Right lobe of liver (tissue), 6 donors: ENCODE results near the gene ITSN1. TPM values are rescaled to one million over a fixed set of nuclear protein-coding genes. Genes with fewer than 3 reads are reported as not detected.
A peak's percentile ranks its signal among the peaks of the same experiment; 100 is the strongest.

Source experiments
- ATAC-seq, 4 donors: fragments of 200-7000 bp; cut with Tn5 transposase; one replicate each; pipeline ENCODE4 v1.9.1; 2020; ENCODE audit warnings: mild to moderate bottlenecking in 4 of 4, moderate library complexity in 4 of 4
- DNase-seq, 3 donors: peaks; one replicate each; pipeline ENCODE4 v3.0.0-alpha.2; 2020
- H3K27ac ChIP-seq, 3 donors: fragments of 200-600 bp; one replicate each; pipeline ENCODE4 v1.8.0; 2022
- H3K27me3 ChIP-seq, 2 donors: fragments of 200-600 bp; one replicate each; pipeline ENCODE4 v1.8.0; 2022
- H3K36me3 ChIP-seq, 4 donors: fragments of 200-600 bp; sonication (generic) in 1 of 4; one replicate each; pipeline versions ENCODE4 v1.5.1 to v1.8.0; 2017 to 2022; ENCODE audit warnings: control low read depth in 1 of 4
- H3K4me1 ChIP-seq, 4 donors: fragments of 200-600 bp; sonication (generic) in 1 of 4; one replicate each; pipeline versions ENCODE4 v1.5.1 to v1.8.0; 2017 to 2022; ENCODE audit warnings: control low read depth in 1 of 4
- H3K4me3 ChIP-seq, 3 donors: fragments of 200-600 bp; one replicate each; pipeline ENCODE4 v1.8.0; 2022
- H3K9me3 ChIP-seq, 4 donors: fragments of 200-600 bp; sonication (generic) in 1 of 4; one replicate each; pipeline versions ENCODE4 v1.5.1 to v1.8.0; 2017 to 2022; ENCODE audit warnings: control low read depth in 1 of 4
- POLR2A ChIP-seq: fragments of 450-650 bp; IDR thresholded peaks from one replicate; pipeline ENCODE4 v1.6.1; 2017; ENCODE audit warnings: antibody characterized with exemption, mild to moderate bottlenecking
- WGBS: methylation state at CpG from one replicate; pipeline ENCODE4 v1.1.6; 2018; ENCODE audit warnings: low coverage, low lambda C conversion rate; ENCODE audit not compliant: insufficient coverage; ENCODE audit errors: missing lambda C conversion rate; 5-methylcytosine and 5-hydroxymethylcytosine counted together
- intact Hi-C, 2 donors: fragments of 100-400 bp; cut with DNase I; formaldehyde crosslinking; loops; one replicate each; pipeline versions ENCODE4 v1.11.2 to v1.14.1; 2022
- total RNA-seq, 6 experiments: library from RNA; depleted of rRNA in 2 of 6; stranded (reverse); fragments of >200 nt in 2 of 6; fragmentation: NEBNext Ultra II Directional in 3 of 6; extraction: Animal tissue kit (Norgen Biotek cat#: 25700) in 3 of 6; gene quantifications; one replicate each; pipeline versions ENCODE4 v1.1.0 to v1.2.4, GENCODE V29; 2016 to 2023
- TF ChIP-seq, protein P1 (sequence below), 4 donors: fragments of 200-600 bp in 3 of 4; fragments of 450-650 bp in 1 of 4; IDR thresholded peaks; one replicate each; pipeline versions ENCODE4 v1.5.1 to v1.8.0; 2016 to 2022; ENCODE audit warnings: antibody characterized with exemption in 4 of 4, mild to moderate bottlenecking in 2 of 4
- donor health status: DM: no; HTN: yes; CAD: no.
- donor health status: DM: no; HTN: no; CAD: no.
- donor health status: DM: no; HTN: no; CAD: no.
- donor health status: DM: no; HTN: yes; CAD: no.
- donor health status: DM: no; HTN: yes; CAD: no.

The ITSN1 gene
- total RNA-seq, 6 experiments from 2014 or later = 27.8 to 63.1 (median 33.8) TPM

DNA sequence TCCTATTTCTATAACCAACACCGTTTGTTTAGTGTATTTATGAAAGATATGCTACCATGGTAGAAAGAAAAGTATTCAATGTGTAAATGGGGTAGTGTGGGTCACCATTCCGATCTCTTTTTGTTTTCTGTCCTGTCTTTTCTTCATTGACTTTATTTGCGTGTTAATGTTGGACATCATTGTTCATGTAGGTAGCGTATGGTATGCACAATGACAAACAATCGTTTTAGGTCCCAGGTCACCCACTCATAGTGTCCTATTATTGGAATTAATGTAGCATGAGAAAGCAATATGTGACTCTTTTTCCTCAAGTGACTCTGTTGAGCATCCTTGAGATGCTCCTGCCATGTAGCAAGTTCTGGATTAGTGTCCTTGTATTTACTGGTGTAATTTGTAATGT lies 247.9 kb downstream of the ITSN1 start:
- no peak overlapping the region for H3K4me3 ChIP-seq
- intact Hi-C loops = loop anchor here in 1 of 2 donors (10.0 kb wide), 2 partner anchors 45 to 235 kb away; no protein-coding TSS in a partner anchor
- no peaks in the 10 kb centered on the region for H3K27me3 ChIP-seq
- TF ChIP-seq POLR2A = no peak
- TF ChIP-seq, protein P1, sequence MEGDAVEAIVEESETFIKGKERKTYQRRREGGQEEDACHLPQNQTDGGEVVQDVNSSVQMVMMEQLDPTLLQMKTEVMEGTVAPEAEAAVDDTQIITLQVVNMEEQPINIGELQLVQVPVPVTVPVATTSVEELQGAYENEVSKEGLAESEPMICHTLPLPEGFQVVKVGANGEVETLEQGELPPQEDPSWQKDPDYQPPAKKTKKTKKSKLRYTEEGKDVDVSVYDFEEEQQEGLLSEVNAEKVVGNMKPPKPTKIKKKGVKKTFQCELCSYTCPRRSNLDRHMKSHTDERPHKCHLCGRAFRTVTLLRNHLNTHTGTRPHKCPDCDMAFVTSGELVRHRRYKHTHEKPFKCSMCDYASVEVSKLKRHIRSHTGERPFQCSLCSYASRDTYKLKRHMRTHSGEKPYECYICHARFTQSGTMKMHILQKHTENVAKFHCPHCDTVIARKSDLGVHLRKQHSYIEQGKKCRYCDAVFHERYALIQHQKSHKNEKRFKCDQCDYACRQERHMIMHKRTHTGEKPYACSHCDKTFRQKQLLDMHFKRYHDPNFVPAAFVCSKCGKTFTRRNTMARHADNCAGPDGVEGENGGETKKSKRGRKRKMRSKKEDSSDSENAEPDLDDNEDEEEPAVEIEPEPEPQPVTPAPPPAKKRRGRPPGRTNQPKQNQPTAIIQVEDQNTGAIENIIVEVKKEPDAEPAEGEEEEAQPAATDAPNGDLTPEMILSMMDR (IDR thresholded peaks at IDR 0.05) = no peak
- peaks cover 0 to 8% (median 2%) of the 10 kb centered on the region in 4 donors for H3K4me1 ChIP-seq
- no peak for DNase-seq
- ATAC-seq = no peak
- no peaks in the 10 kb centered on the region for H3K36me3 ChIP-seq
- no peaks in the 10 kb centered on the region for H3K9me3 ChIP-seq
- 80% methylated on average over 5 of the region's 5 CpGs for WGBS
- no peak overlapping the region for H3K27ac ChIP-seq

DNA sequence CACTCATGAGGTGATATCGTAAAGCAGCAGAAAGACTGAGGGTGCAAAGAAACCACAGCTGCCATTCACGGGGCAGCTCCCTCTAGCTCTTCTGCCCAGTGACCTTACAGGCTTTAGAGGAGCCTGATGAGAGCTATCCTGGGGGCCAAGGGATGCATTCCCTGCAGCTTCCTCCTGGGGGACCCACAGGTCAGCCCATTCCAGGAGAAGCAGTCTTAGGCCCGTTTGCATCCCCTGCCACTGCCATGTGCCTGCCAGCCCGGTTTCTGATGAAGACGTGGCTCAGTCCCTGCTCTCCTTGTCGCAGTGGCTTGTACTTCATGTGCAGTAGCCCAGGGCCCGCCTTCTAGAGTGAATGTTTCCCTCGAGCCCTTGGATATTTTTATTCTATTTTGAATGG lies 250.6 kb downstream of the ITSN1 start:
- DNase-seq (no peak), ATAC-seq (no peak)
- Histone ChIP-seq H3K27me3 (no peaks in the 10 kb centered on the region), H3K9me3 (no peaks in the 10 kb centered on the region), H3K4me1 (peaks cover 0 to 8% (median 2%) of the 10 kb centered on the region in 4 donors), H3K4me3 (no peak overlapping the region), H3K27ac (no peak overlapping the region), H3K36me3 (no peaks in the 10 kb centered on the region)
- WGBS = 84% methylated on average over 6 of the region's 8 CpGs
- no peak for TF ChIP-seq POLR2A
- TF ChIP-seq, protein P1 (IDR thresholded peaks at IDR 0.05) = no peak
- intact Hi-C loops = loop anchor here in 1 of 2 donors (10.0 kb wide), 2 partner anchors 48 to 238 kb away; no protein-coding TSS in a partner anchor

DNA sequence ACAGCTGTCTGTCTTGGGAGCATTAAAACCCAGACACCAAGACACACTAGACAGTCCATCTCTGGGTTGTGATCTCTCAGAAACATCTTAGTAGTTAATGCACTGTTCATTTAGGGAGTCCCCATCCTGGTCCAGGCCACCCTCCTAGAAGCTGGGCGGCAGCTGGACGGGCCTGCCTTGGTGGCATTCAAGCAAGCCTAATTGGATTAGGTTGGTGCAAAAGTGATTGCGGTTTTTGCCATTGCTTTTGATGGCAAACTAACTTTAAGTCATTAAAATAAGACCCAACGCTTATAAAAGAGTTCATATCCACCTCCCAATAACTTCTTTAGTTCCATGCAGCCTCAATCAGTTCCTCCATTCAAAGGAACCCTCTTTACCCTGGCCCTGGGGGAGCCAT lies 251.6 kb downstream of the ITSN1 start:
- H3K36me3 ChIP-seq = no peaks in the 10 kb centered on the region
- DNase-seq (no peak), ATAC-seq (no peak)
- 90% methylated on average over 4 of the region's 4 CpGs for WGBS
- H3K9me3 ChIP-seq = no peaks in the 10 kb centered on the region
- H3K27ac ChIP-seq = no peak overlapping the region
- H3K27me3 ChIP-seq = no peaks in the 10 kb centered on the region
- no peak overlapping the region for H3K4me3 ChIP-seq
- intact Hi-C loops = loop anchor here in 1 of 2 donors (10.0 kb wide), 2 partner anchors 49 to 239 kb away; no protein-coding TSS in a partner anchor
- TF ChIP-seq POLR2A = no peak
- TF ChIP-seq, protein P1 (IDR thresholded peaks at IDR 0.05) = no peak
- peaks cover 0 to 8% (median 2%) of the 10 kb centered on the region in 4 donors for H3K4me1 ChIP-seq

DNA sequence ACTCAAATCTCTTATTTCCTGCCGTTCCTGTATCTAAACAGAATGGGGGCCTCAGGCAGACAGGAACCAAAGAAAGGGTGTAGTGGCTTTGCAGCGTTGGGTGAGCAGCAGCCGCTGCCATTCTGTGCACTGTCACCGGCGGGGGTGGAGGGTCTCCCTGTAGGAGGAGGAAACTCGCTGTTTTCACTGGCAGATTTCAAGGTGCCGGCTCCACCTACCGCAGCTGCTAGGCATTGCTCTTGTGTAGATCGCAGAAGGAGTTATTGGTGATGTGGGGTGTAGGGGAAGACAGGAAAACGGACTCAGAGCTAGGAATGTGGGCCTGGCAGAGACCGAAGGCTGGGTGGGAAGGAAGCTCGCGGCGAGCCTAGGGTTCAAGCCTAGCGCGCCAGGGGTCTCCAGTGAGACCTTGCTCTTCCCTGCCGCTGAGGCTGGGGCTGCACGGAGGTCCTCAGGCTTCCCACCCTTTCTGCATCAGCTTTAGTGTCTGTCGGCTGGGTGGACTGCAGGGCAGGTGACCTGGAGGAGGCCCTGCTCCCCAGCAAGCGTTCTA lies 252.5 kb downstream of the ITSN1 start:
- Histone ChIP-seq H3K9me3 (no peaks in the 10 kb centered on the region), H3K27me3 (no peaks in the 10 kb centered on the region), H3K36me3 (no peaks in the 10 kb centered on the region), H3K4me1 (peaks cover 0 to 8% (median 2%) of the 10 kb centered on the region in 4 donors), H3K4me3 (peak overlapping the region in 2 of 3 donors; percentile 1 to 17), H3K27ac (no peak overlapping the region)
- 1% methylated on average over 13 of the region's 20 CpGs for WGBS
- ATAC-seq = peak; percentile 92 to 97 (median 94)
- TF ChIP-seq, protein P1 (IDR thresholded peaks at IDR 0.05) = peak; percentile 57 to 67 (median 60)
- no peak for TF ChIP-seq POLR2A
- DNase-seq = peak; percentile 74 to 77 (median 76)
- intact Hi-C loops = loop anchor here in 1 of 2 donors (10.0 kb wide), 2 partner anchors 50 to 240 kb away; no protein-coding TSS in a partner anchor
